BLaER1 (cell line): ENCODE results near the gene FAM151A.

Source experiments
- H3K27ac ChIP-seq: shearing (Covaris generic); formaldehyde crosslinking; 2 replicates; pipeline ENCODE4 v1.8.1; 2022
- H3K27me3 ChIP-seq: shearing (Covaris generic); formaldehyde crosslinking; 2 replicates; pipeline ENCODE4 v1.8.1; 2022
- H3K36me3 ChIP-seq: shearing (Covaris generic); formaldehyde crosslinking; 2 replicates; pipeline ENCODE4 v1.8.1; 2022
- H3K4me1 ChIP-seq: shearing (Covaris generic); formaldehyde crosslinking; 2 replicates; pipeline ENCODE4 v1.8.1; 2022
- H3K4me2 ChIP-seq: shearing (Covaris generic); formaldehyde crosslinking; 2 replicates; pipeline ENCODE4 v1.8.1; 2022
- H3K4me3 ChIP-seq: shearing (Covaris generic); formaldehyde crosslinking; 2 replicates; pipeline ENCODE4 v1.8.1; 2022
- H3K9ac ChIP-seq: shearing (Covaris generic); formaldehyde crosslinking; 2 replicates; pipeline ENCODE4 v1.8.1; 2022
- H3K9me3 ChIP-seq: shearing (Covaris generic); formaldehyde crosslinking; 2 replicates; pipeline ENCODE4 v1.8.1; 2022
- H4K20me1 ChIP-seq: shearing (Covaris generic); formaldehyde crosslinking; 2 replicates; pipeline ENCODE4 v1.8.1; 2022
- Cebpa-rat ChIP-seq: shearing (Covaris generic); IDR thresholded peaks from 2 replicates; pipeline ENCODE4 v1.8.1; 2022

Gene FAM151A

DNA sequence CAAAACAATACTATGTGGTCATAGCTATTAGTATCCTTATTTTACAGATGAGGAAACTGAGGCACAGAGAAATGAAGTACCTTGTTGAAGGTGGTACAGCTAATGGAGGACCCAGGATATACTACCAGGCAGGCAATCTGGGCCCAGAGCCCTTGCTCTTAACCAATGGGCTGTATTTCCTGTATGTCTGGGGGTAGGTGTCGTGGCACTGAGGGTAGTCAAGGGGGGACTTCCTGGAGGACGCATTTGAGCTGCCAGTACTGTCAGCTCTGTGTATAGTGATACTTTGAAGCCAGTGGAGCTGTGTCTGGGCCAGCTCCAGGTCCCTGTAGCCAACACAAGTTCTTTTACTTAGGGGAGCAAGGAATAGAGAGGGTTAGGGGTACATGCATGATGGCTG lies 34.9 kb downstream of the FAM151A start:
- no peak for TF ChIP-seq Cebpa-rat
- no peaks in the 10 kb centered on the region for H3K9me3 ChIP-seq
- H4K20me1 ChIP-seq = no peaks in the 10 kb centered on the region

DNA sequence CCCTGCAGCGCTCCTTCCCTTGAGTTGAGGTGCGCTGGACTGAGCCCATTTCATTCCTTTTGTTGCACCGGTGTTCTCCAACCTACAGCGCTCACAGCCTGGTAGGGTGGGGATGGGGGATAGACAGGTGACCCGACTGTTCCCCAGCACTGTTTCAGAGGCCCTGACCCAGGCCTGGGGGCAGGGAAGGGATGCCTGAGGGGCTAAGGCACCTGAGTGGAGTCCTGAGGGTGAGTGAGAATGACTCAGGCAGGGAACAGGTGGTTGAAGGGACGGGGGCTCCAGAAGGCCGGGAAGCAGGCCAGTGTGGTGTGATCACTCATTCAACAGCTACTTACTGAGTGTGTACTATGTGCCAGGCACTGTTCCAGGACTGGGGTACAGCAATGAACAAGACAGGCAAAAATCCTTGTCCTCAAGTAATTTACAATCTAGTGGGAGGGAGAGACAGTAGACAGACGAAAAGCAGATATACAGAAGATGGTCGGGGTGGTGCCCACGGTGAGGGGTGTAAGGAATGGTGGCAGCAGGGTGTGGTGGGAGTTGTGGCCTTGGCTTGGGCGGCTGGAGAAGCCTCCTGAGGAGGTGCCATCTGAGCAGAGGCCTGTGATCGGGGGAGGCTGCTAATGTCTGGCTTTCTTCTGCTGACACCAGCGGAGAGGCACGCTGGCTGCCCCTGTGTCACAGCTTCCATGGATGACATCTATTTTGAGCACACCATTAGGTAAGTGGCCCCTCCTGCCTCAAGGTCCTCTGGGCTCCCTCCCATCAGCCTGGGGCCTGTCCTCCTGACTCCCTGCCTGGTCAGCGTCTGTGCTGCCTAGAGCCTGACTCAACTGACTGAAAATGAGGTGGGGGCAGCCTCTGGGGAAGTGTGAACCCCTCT lies 37.9 kb downstream of the FAM151A start:
- Histone ChIP-seq H3K4me2 (no peak overlapping the region), H3K4me3 (no peak overlapping the region), H3K9me3 (no peaks in the 10 kb centered on the region), H3K4me1 (peaks cover 7% of the 10 kb centered on the region), H3K27me3 (no peaks in the 10 kb centered on the region), H3K9ac (no peak overlapping the region), H3K27ac (no peak overlapping the region), H3K36me3 (no peaks in the 10 kb centered on the region), H4K20me1 (no peaks in the 10 kb centered on the region)
- no peak for TF ChIP-seq Cebpa-rat

More for the DNA sequence above, 34.9 kb downstream of the FAM151A start:
- no peak overlapping the region for H3K4me3 ChIP-seq
- no peak overlapping the region for H3K9ac ChIP-seq
- H3K4me1 ChIP-seq = peaks cover 7% of the 10 kb centered on the region
- H3K27me3 ChIP-seq = no peaks in the 10 kb centered on the region
- H3K4me2 ChIP-seq = peak overlapping the region; percentile 22
- H3K27ac ChIP-seq = no peak overlapping the region
- H3K36me3 ChIP-seq = no peaks in the 10 kb centered on the region

DNA sequence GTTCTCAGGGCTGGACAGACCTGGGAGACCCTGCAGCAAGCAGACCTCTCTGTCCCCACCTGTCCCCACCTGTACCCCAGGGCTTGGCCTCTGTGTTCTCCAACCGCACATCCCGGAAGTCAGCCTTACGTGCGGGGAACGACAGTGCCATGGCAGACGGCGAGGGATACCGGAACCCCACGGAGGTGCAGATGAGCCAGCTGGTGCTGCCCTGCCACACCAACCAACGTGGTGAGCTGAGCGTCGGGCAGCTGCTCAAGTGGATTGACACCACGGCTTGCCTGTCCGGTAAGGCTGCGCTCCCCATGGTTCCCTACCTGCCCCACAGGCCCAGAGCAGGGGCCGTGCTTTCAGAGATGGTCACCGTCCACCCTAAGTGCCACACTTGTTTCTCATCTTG lies 38.8 kb downstream of the FAM151A start:
- H3K9me3 ChIP-seq = no peaks in the 10 kb centered on the region
- no peak overlapping the region for H3K4me2 ChIP-seq
- H3K27me3 ChIP-seq = no peaks in the 10 kb centered on the region
- H3K4me1 ChIP-seq = peaks cover 7% of the 10 kb centered on the region
- H4K20me1 ChIP-seq = no peaks in the 10 kb centered on the region
- H3K27ac ChIP-seq = no peak overlapping the region
- no peaks in the 10 kb centered on the region for H3K36me3 ChIP-seq
- H3K9ac ChIP-seq = no peak overlapping the region
- TF ChIP-seq Cebpa-rat = no peak
- no peak overlapping the region for H3K4me3 ChIP-seq

DNA sequence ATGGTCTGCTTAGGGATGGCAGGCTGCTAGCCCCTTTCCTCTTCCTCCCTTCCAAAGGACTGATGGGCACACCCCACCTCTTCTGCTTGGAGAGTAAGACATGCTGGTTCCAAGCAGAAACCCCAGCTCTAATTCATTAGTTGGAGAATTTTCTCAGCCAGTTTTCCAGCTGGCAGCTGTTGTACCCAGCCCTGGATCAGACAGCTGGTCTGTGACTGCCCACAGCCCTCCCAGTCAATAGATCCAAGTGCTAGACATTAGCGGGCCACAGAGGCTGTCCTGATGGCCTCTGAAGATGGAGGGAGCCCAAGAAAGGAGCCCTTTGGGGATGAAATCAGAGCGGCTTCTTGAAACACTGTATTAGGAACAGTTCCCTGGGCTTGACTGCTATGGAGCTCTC lies 39.5 kb downstream of the FAM151A start:
- Histone ChIP-seq H3K9me3 (no peaks in the 10 kb centered on the region), H3K4me3 (no peak overlapping the region), H3K27me3 (no peaks in the 10 kb centered on the region), H3K4me2 (no peak overlapping the region), H3K27ac (no peak overlapping the region), H4K20me1 (no peaks in the 10 kb centered on the region), H3K36me3 (no peaks in the 10 kb centered on the region), H3K9ac (no peak overlapping the region), H3K4me1 (peaks cover 7% of the 10 kb centered on the region)
- TF ChIP-seq Cebpa-rat = no peak

DNA sequence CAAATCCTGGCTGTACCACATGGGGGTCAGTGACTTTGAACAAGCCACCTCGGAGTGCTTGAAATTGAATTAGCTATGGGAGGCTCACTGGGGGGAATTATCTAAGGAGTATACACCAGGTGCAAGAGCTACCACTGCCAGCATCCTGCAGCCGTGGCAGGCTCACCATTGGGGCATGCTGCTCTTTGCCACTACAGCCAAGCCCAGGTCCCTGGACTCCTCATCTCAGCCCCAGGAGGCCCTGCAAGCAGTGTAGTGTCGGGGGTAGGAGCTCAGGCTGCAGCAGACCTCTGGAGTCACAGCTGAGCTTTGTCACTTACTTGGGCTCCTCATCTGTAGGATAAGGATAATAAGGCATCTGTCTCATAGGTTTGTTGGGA lies 40.0 kb downstream of the FAM151A start:
- H3K27ac ChIP-seq = no peak overlapping the region
- no peaks in the 10 kb centered on the region for H4K20me1 ChIP-seq
- no peak overlapping the region for H3K4me2 ChIP-seq
- no peak overlapping the region for H3K9ac ChIP-seq
- TF ChIP-seq Cebpa-rat = no peak
- no peak overlapping the region for H3K4me3 ChIP-seq
- H3K36me3 ChIP-seq = no peaks in the 10 kb centered on the region
- H3K27me3 ChIP-seq = no peaks in the 10 kb centered on the region
- peaks cover 3% of the 10 kb centered on the region for H3K4me1 ChIP-seq
- no peaks in the 10 kb centered on the region for H3K9me3 ChIP-seq

DNA sequence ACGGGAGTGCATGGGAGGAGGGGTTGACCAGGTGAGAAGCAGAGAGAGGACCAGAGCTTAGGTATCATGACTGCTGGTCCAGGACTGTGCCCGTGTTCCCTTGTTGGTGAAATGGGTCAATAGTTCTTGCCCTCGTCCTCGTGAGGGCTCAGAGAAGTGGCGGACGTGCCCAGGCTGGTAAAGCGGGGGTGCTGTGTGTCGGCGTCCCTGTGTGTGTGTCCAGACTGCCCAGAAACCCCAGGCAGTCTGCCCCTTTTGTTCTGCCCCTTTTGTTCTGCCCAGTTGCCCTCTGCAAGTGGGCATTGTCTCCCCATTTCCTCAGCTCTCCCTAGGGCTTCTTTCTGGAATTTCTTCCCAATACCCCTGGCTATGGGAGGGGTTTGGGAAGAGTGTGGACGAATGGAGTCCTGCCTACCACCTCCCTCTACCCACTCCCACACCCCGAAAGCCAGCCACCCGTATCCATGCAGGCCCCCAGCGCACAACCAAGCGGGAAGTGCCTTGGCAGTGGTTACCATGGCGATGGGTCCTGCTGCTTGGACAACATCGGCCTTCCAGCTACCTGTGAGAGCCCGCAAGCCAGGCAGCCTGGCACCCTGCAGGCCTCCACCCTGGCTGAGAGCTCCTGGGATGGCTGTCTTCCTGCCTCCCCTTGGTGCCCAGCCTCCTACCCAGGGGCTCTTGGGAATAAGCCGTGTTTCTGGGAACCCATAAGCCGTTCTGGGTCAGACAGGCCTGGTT lies 40.6 kb downstream of the FAM151A start:
- Histone ChIP-seq H4K20me1 (no peaks in the 10 kb centered on the region), H3K4me1 (no peaks in the 10 kb centered on the region), H3K9ac (no peak overlapping the region), H3K9me3 (no peaks in the 10 kb centered on the region), H3K27ac (no peak overlapping the region), H3K4me2 (no peak overlapping the region), H3K27me3 (no peaks in the 10 kb centered on the region), H3K36me3 (no peaks in the 10 kb centered on the region), H3K4me3 (no peak overlapping the region)
- no peak for TF ChIP-seq Cebpa-rat

DNA sequence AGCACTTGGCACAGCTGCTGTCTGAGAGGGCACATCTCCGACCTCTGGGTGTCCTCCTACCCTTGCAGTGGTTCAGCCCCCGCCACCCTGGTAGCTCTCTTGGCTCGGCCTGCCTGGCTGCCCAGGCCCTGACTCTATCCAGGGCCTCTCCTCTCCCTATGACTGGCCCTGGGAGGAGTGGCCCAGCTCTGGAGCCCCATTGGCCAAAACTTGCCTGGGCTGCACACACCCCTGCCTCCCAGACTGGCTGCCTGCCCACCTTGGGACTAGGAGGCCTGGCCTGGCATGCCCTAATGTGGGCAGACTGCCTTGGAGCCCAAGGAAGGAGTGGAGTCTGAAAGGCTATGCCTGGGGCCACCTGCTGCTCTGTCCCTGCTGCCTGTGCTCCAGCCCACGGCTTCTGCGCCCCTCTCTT lies 41.7 kb downstream of the FAM151A start:
- Histone ChIP-seq H3K4me2 (no peak overlapping the region), H3K27me3 (no peaks in the 10 kb centered on the region), H3K27ac (no peak overlapping the region), H4K20me1 (no peaks in the 10 kb centered on the region), H3K36me3 (no peaks in the 10 kb centered on the region), H3K4me3 (no peak overlapping the region), H3K4me1 (no peaks in the 10 kb centered on the region), H3K9me3 (no peaks in the 10 kb centered on the region), H3K9ac (no peak overlapping the region)
- TF ChIP-seq Cebpa-rat = no peak

DNA sequence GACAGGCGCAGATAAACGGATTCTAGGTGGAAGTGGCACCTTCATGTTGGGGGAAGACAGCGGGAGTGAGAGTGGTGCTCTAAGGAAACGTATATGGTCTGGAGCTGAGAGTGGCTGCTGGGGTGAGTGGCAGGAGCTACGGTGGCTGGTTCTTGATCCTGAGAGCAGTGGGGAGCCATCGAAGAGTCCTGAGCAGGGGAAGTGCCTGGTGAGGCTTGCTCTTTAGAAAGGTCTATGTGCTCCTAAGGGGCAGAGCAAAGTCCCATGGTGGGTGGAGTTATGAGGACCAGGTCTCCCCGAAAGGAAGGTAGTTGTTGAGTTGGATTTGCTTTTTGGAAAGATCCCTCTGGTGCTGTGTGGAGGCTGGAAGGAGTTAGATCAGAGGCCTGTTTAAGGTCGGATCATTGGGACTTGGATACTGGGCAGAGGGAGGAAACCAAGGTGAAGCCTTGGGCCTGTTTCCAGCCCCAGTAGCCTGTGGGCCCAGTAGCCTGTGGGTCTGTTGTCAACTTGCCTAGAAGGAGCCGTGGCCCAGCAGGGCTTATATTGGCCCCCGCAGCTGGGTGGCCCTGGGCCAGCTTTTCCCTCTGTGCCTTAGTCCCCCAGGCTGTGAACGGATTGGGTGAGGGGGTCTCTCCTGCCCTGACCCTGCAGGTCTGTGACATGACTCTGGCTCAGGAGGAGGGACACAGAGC lies 42.3 kb downstream of the FAM151A start:
- Histone ChIP-seq H4K20me1 (no peaks in the 10 kb centered on the region), H3K9ac (no peak overlapping the region), H3K4me1 (no peaks in the 10 kb centered on the region), H3K27me3 (no peaks in the 10 kb centered on the region), H3K27ac (no peak overlapping the region), H3K9me3 (no peaks in the 10 kb centered on the region), H3K36me3 (no peaks in the 10 kb centered on the region), H3K4me2 (no peak overlapping the region), H3K4me3 (no peak overlapping the region)
- no peak for TF ChIP-seq Cebpa-rat

DNA sequence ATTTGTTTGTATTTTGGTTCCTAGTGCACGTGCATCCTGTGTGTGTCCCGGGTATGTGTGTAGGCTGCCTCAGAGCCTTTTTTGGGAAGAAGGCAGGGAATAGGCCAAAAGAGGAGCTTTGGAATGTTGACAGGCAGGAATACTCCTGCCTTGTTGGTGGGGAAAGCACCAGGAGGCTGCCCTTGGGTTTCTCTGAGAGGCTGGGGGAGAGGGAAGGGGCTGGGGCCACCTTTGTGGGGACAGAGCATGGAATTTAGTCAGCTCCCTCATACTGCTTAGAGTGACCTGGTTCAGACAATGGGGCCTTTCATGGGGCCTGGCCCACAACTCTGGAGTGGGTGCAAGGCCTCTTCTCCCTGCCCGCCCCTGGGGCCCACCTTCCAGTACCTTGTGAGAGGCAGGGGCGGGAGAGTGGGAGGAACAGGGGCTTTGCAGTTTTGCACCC lies 44.0 kb downstream of the FAM151A start:
- Histone ChIP-seq H3K9me3 (no peaks in the 10 kb centered on the region), H3K4me2 (no peak overlapping the region), H3K9ac (no peak overlapping the region), H4K20me1 (no peaks in the 10 kb centered on the region), H3K4me3 (no peak overlapping the region), H3K4me1 (peaks cover 5% of the 10 kb centered on the region; the same call in 1 of the 2 replicates), H3K27ac (no peak overlapping the region), H3K36me3 (no peaks in the 10 kb centered on the region), H3K27me3 (no peaks in the 10 kb centered on the region)
- no peak for TF ChIP-seq Cebpa-rat

DNA sequence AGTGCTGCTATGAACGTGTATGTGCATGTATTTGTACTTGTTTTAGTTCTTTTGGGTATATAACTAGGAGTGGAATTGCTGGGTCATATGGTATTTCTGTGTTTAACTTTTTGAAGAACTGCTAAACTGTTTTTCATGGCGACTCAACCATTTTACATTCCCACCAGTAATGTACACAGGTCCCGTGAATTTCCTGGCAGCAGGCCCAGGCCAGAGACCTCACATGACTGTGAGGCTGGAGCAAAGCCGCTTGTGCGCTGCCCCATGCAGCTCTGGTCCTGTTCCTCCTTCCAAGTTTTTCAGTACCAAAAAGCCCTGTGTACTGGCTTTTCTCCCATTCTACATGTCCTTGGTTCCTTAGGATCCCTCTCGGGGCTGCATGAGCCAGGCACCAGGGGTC lies 45.7 kb downstream of the FAM151A start:
- peaks cover 9% of the 10 kb centered on the region for H3K4me1 ChIP-seq
- TF ChIP-seq Cebpa-rat = no peak
- no peaks in the 10 kb centered on the region for H3K9me3 ChIP-seq
- no peak overlapping the region for H3K4me3 ChIP-seq
- no peak overlapping the region for H3K4me2 ChIP-seq
- no peaks in the 10 kb centered on the region for H3K36me3 ChIP-seq
- no peaks in the 10 kb centered on the region for H4K20me1 ChIP-seq
- no peak overlapping the region for H3K27ac ChIP-seq
- H3K9ac ChIP-seq = no peak overlapping the region
- H3K27me3 ChIP-seq = no peaks in the 10 kb centered on the region
